Measurements from ENCODE around the gene CLCA2.
A peak's percentile ranks its signal among the peaks of the same experiment; 100 is the strongest.

CLCA2 gene

DNA sequence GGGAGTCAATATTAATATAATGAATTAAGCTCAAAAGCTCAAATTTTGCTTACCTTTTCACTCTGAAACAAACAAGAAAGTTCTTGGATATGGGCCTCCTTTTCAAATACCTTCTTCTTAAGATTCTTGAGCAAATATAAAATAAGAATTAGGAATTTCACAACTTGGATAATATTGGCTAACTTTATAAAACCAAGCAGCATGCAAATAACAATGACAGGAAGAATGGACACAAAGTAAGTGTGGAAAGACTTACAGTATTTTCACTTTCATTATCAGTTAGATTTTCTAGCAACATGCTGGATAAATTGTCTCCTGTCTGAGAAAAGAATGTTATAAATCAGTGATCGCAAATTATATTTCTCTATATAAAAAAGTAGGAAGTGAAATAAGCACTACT lies 41.1 kb upstream of the CLCA2 start:
- no peak for TF ChIP-seq CTCF (IDR thresholded peaks at IDR 0.05; ENCODE audit: borderline replicate concordance, control extremely low read depth, extremely low read depth, insufficient read depth, missing control alignments)
- no peak for DNase-seq (ENCODE audit: low spot score)
- in situ Hi-C loops (cut with MboI; ENCODE audit: low sequenced_read_pairs, unreplicated experiment) = loop anchor here (25.0 kb wide), 1 partner anchor 704 kb away; no protein-coding TSS in a partner anchor

- no peak for TF ChIP-seq CTCF (IDR thresholded peaks at IDR 0.05; ENCODE audit: borderline replicate concordance, control extremely low read depth, extremely low read depth, insufficient read depth, missing control alignments)
- no peak for DNase-seq (ENCODE audit: low spot score)
- in situ Hi-C loops (cut with MboI; ENCODE audit: low sequenced_read_pairs, unreplicated experiment) = loop anchor here (25.0 kb wide), 1 partner anchor 699 kb away; no protein-coding TSS in a partner anchor
These were observed 35.9 kb upstream of the CLCA2 start for GRCh38 chr1:86387916-86388627.

DNA sequence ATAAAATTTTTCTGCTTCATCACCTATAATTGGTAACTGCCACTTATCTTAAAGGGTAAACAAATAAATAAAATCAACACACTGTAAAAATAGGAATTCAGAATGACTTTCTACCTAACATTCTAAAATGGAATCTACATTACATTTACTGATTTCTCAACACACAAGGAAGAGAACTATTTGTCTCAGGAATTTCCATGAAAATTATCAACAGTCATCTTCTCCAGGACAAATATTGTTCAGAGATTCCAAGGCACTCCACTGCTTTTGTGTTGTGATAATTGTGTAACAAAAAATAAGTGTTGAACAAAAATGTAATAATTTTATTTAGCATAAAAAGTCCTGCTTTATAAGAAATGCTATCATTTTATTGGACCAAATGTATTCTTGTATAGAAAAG lies 35.2 kb upstream of the CLCA2 start:
- in situ Hi-C loops (cut with MboI; ENCODE audit: low sequenced_read_pairs, unreplicated experiment) = loop anchor here (25.0 kb wide), 1 partner anchor 699 kb away; no protein-coding TSS in a partner anchor
- DNase-seq (ENCODE audit: low spot score) = no peak
- TF ChIP-seq CTCF (IDR thresholded peaks at IDR 0.05; ENCODE audit: borderline replicate concordance, control extremely low read depth, extremely low read depth, insufficient read depth, missing control alignments) = no peak

GRCh38 chr1:86389307-86389706 lies 34.7 kb upstream of the CLCA2 start:
- DNase-seq (ENCODE audit: low spot score) = no peak
- in situ Hi-C loops (cut with MboI; ENCODE audit: low sequenced_read_pairs, unreplicated experiment) = loop anchor here (25.0 kb wide), 1 partner anchor 698 kb away; no protein-coding TSS in a partner anchor
- no peak for TF ChIP-seq CTCF (IDR thresholded peaks at IDR 0.05; ENCODE audit: borderline replicate concordance, control extremely low read depth, extremely low read depth, insufficient read depth, missing control alignments)

GRCh38 chr1:86394416-86394815 lies 29.6 kb upstream of the CLCA2 start:
- DNase-seq (ENCODE audit: low spot score) = no peak
- no peak for TF ChIP-seq CTCF (IDR thresholded peaks at IDR 0.05; ENCODE audit: borderline replicate concordance, control extremely low read depth, extremely low read depth, insufficient read depth, missing control alignments)
- in situ Hi-C loops (cut with MboI; ENCODE audit: low sequenced_read_pairs, unreplicated experiment) = loop anchor here (25.0 kb wide), 1 partner anchor 693 kb away; no protein-coding TSS in a partner anchor

GRCh38 chr1:86395751-86396497 lies 28.0 kb upstream of the CLCA2 start, which contains the start of gene ODF2L:
TSS of gene ODF2L (minus strand) at chr1:86396323. CDS start at chr1:86387027, 9,296 bp downstream.
- DNase-seq (ENCODE audit: low spot score) = peak; percentile 84
- in situ Hi-C loops (cut with MboI; ENCODE audit: low sequenced_read_pairs, unreplicated experiment) = loop anchor here (25.0 kb wide), 1 partner anchor 691 kb away; no protein-coding TSS in a partner anchor

More at GRCh38 chr1:86395751-86396497, 28.0 kb upstream of the CLCA2 start, which contains the start of gene ODF2L:
- TF ChIP-seq CTCF (IDR thresholded peaks at IDR 0.05; ENCODE audit: borderline replicate concordance, control extremely low read depth, extremely low read depth, insufficient read depth, missing control alignments) = no peak
